Activated CD4-positive, alpha-beta T cell treated with anti-CD3 and anti-CD28 coated beads, Interleukin-2, amount 10 ng/mL, durations not matched to agents 24 days and 14 days (primary cell): ENCODE results near the gene MAFB. TPM values are rescaled to one million over a fixed set of nuclear protein-coding genes. Genes with fewer than 3 reads are reported as not detected.

Experiments used
- DNase-seq: peaks from one replicate; pipeline ENCODE4 v3.0.0; 2022
- H3K27ac Mint-ChIP-seq: one replicate; pipeline ENCODE4 v1.8.0; 2022; ENCODE audit warnings: mild to moderate bottlenecking, mixed read lengths
- H3K27me3 Mint-ChIP-seq: one replicate; pipeline ENCODE4 v1.8.0; 2022; ENCODE audit warnings: mixed read lengths
- H3K36me3 Mint-ChIP-seq: one replicate; pipeline ENCODE4 v1.8.0; 2022; ENCODE audit warnings: low read depth, mild to moderate bottlenecking, mixed read lengths
- H3K4me1 Mint-ChIP-seq: one replicate; pipeline ENCODE4 v1.8.0; 2021; ENCODE audit warnings: mixed read lengths
- H3K4me3 Mint-ChIP-seq: one replicate; pipeline ENCODE4 v1.8.0; 2022; ENCODE audit warnings: mild to moderate bottlenecking, moderate library complexity, mixed read lengths
- H3K9me3 Mint-ChIP-seq: one replicate; pipeline ENCODE4 v1.8.0; 2021; ENCODE audit warnings: mixed read lengths
- intact Hi-C: fragments of 100-400 bp; cut with micrococcal nuclease; formaldehyde crosslinking; loops from one replicate; pipeline ENCODE4 v1.15.1; 2023
- total RNA-seq: library from RNA; stranded (reverse); gene quantifications from 2 replicates; pipeline ENCODE4 v1.2.3, GENCODE V29; 2022

MAFB gene
- total RNA-seq, 1 donor from 2014 or later, result 0.93 TPM

DNA sequence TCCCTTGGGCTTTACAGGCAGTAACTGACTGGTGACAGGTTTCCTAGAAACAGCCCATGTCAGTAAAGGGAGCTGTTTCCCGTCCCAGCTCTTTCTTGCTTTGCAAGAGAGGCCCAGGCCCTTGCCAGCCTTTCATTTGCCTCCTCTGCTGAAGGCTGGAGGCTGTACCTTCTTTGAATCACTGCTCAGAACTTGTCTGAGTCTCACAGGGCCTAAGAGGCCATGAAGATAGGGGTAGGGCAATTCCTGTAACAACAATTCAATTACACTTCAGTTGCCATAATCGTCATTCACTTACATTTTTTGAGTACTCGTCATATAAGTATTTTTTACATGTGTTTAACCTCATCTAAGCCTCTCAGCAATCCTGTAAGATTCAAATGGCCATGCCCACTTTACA, 25.9 kb upstream of the MAFB start:
- Mint-ChIP-seq H3K9me3 (no peaks in the 10 kb centered on the region), H3K27ac (no peak overlapping the region), H3K27me3 (peaks cover 6% of the 10 kb centered on the region), H3K36me3 (no peaks in the 10 kb centered on the region), H3K4me3 (no peak overlapping the region), H3K4me1 (no peaks in the 10 kb centered on the region)
- intact Hi-C loops, result no loop called here
- DNase-seq, result no peak

GRCh38 chr20:40714109-40714508, 25.1 kb upstream of the MAFB start:
- Mint-ChIP-seq H3K4me3 (no peak overlapping the region), H3K27ac (no peak overlapping the region), H3K27me3 (peaks cover 8% of the 10 kb centered on the region), H3K9me3 (no peaks in the 10 kb centered on the region), H3K4me1 (no peaks in the 10 kb centered on the region), H3K36me3 (no peaks in the 10 kb centered on the region)
- no peak for DNase-seq
- intact Hi-C loops, result no loop called here

- intact Hi-C loops, result no loop called here
- H3K27ac Mint-ChIP-seq, result no peak overlapping the region
- H3K4me1 Mint-ChIP-seq, result no peaks in the 10 kb centered on the region
- no peaks in the 10 kb centered on the region for H3K36me3 Mint-ChIP-seq
- no peaks in the 10 kb centered on the region for H3K9me3 Mint-ChIP-seq
- H3K4me3 Mint-ChIP-seq, result no peak overlapping the region
- peaks cover 8% of the 10 kb centered on the region for H3K27me3 Mint-ChIP-seq
- DNase-seq, result no peak
These were observed 24.5 kb upstream of the MAFB start for GRCh38 chr20:40713508-40713907.

DNA sequence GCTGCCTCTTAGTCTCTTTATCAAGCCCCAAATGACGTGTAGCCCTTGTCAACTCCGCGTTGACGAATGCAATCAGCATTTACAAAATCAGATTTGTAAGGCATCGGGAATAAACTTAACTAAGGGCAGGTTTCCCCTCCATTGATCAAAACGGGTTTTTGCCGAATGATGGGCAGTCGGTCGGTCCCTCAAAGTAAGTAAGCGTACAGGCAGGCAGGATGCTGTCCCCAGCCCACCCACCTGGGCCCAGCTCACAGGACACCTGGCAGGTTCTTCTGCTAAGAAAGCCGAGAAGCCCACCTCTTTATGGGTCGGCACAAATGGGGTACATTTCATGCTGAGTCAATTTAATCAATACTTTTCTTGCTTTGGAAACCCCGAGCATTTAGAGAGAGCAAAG, 22.0 kb upstream of the MAFB start:
- no peak overlapping the region for H3K27ac Mint-ChIP-seq
- H3K4me1 Mint-ChIP-seq, result no peaks in the 10 kb centered on the region
- no peaks in the 10 kb centered on the region for H3K36me3 Mint-ChIP-seq
- intact Hi-C loops, result no loop called here
- H3K4me3 Mint-ChIP-seq, result no peak overlapping the region
- H3K27me3 Mint-ChIP-seq, result peaks cover 10% of the 10 kb centered on the region
- DNase-seq, result no peak
- H3K9me3 Mint-ChIP-seq, result no peaks in the 10 kb centered on the region

- no peak for DNase-seq
- intact Hi-C loops, result no loop called here
- Mint-ChIP-seq H3K27ac (no peak overlapping the region), H3K4me3 (no peak overlapping the region), H3K4me1 (no peaks in the 10 kb centered on the region), H3K36me3 (no peaks in the 10 kb centered on the region), H3K9me3 (no peaks in the 10 kb centered on the region), H3K27me3 (peaks cover 10% of the 10 kb centered on the region)
These were observed 21.6 kb upstream of the MAFB start for GRCh38 chr20:40710603-40711002.

GRCh38 chr20:40706977-40707582, 18.0 kb upstream of the MAFB start:
- no peak for DNase-seq
- intact Hi-C loops, result no loop called here
- peaks cover 16% of the 10 kb centered on the region for H3K27me3 Mint-ChIP-seq

DNA sequence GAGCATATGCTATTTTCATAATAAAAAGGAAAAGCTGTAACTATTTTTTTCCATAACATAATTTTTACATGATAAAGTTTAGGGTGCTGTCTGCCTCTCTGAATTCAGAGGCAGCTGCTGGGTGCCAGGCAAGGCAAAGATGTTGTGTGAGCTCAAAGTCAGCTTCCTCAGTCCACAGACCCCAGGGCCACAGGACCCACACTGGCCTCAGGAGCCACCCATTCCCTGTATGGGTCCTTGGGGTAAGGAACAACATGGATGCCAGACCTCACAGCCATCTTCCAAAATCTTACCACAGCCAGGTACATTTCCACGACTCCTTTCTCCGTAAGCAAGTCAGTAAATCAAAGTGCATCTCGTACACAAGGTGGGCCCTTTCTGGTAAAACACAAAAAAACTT, 16.4 kb upstream of the MAFB start:
- no peak for DNase-seq
- Mint-ChIP-seq H3K27me3 (peaks cover 16% of the 10 kb centered on the region), H3K4me3 (no peak overlapping the region), H3K4me1 (no peaks in the 10 kb centered on the region), H3K9me3 (no peaks in the 10 kb centered on the region), H3K36me3 (no peaks in the 10 kb centered on the region), H3K27ac (no peak overlapping the region)
- intact Hi-C loops, result no loop called here

More at GRCh38 chr20:40706977-40707582, 18.0 kb upstream of the MAFB start:
- H3K4me3 Mint-ChIP-seq, result no peak overlapping the region
- H3K9me3 Mint-ChIP-seq, result no peaks in the 10 kb centered on the region
- H3K27ac Mint-ChIP-seq, result no peak overlapping the region
- H3K36me3 Mint-ChIP-seq, result no peaks in the 10 kb centered on the region
- H3K4me1 Mint-ChIP-seq, result no peaks in the 10 kb centered on the region

DNA sequence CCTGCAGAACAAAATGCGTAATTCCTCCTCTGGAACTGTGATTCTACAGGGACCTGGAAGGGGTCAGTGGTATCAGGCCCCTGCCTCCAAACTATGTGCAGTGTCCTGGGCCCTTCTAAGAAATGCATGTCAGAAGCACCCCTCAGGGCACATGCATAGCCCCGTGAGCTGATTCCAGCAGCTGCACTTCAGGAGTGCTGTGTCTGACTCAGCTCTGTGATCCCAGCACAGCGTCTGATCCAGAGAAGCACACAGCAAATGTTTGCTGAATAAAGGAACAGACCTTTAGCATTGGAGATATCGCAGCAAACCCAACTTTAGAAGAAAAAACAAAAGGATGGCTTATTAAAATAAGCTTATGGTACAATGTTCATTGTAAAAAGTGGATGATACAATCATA, 15.8 kb upstream of the MAFB start:
- no peak overlapping the region for H3K27ac Mint-ChIP-seq
- H3K4me3 Mint-ChIP-seq, result no peak overlapping the region
- intact Hi-C loops, result no loop called here
- H3K4me1 Mint-ChIP-seq, result no peaks in the 10 kb centered on the region
- no peaks in the 10 kb centered on the region for H3K9me3 Mint-ChIP-seq
- H3K36me3 Mint-ChIP-seq, result no peaks in the 10 kb centered on the region
- no peak for DNase-seq
- peaks cover 16% of the 10 kb centered on the region for H3K27me3 Mint-ChIP-seq

GRCh38 chr20:40703975-40704530, 15.0 kb upstream of the MAFB start:
- H3K27me3 Mint-ChIP-seq, result peaks cover 14% of the 10 kb centered on the region
- no peaks in the 10 kb centered on the region for H3K9me3 Mint-ChIP-seq
- H3K27ac Mint-ChIP-seq, result no peak overlapping the region
- H3K36me3 Mint-ChIP-seq, result no peaks in the 10 kb centered on the region
- DNase-seq, result no peak
- no peak overlapping the region for H3K4me3 Mint-ChIP-seq
- intact Hi-C loops, result no loop called here
- no peaks in the 10 kb centered on the region for H3K4me1 Mint-ChIP-seq

- no peak overlapping the region for H3K27ac Mint-ChIP-seq
- H3K4me1 Mint-ChIP-seq, result no peaks in the 10 kb centered on the region
- no peak overlapping the region for H3K4me3 Mint-ChIP-seq
- H3K9me3 Mint-ChIP-seq, result no peaks in the 10 kb centered on the region
- intact Hi-C loops, result no loop called here
- DNase-seq, result no peak
- peaks cover 21% of the 10 kb centered on the region for H3K27me3 Mint-ChIP-seq
- H3K36me3 Mint-ChIP-seq, result no peaks in the 10 kb centered on the region
These were observed 13.5 kb upstream of the MAFB start for GRCh38 chr20:40702504-40702903.

GRCh38 chr20:40698744-40699143, 9.7 kb upstream of the MAFB start:
- Mint-ChIP-seq H3K27me3 (peaks cover 42% of the 10 kb centered on the region), H3K4me3 (no peak overlapping the region), H3K4me1 (no peaks in the 10 kb centered on the region), H3K27ac (no peak overlapping the region), H3K9me3 (no peaks in the 10 kb centered on the region), H3K36me3 (no peaks in the 10 kb centered on the region)
- DNase-seq, result no peak
- intact Hi-C loops, result no loop called here

DNA sequence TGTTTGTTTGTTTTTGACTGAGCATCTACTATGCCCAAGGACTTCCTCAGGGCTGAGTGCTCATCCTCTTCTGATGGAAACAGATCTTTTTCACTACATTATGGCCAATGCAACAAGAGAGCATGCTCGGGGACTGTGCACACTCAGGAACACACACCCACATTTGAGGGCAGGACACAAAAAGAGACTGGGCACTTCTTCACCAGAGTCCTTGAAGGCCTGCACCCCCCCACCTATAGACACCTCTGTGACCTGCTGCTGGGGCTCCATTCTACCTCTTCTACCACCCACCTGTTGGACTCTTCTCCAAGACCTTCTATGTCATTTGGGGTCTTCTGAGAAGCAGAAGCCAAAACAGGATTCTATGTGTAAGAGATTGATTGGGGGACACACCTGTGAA, 9.2 kb upstream of the MAFB start:
- H3K9me3 Mint-ChIP-seq, result no peaks in the 10 kb centered on the region
- no peak overlapping the region for H3K4me3 Mint-ChIP-seq
- no peak overlapping the region for H3K27ac Mint-ChIP-seq
- H3K36me3 Mint-ChIP-seq, result no peaks in the 10 kb centered on the region
- intact Hi-C loops, result no loop called here
- no peak for DNase-seq
- H3K4me1 Mint-ChIP-seq, result no peaks in the 10 kb centered on the region
- peaks cover 46% of the 10 kb centered on the region for H3K27me3 Mint-ChIP-seq

- intact Hi-C loops, result no loop called here
- no peak overlapping the region for H3K27ac Mint-ChIP-seq
- DNase-seq, result no peak
- H3K4me1 Mint-ChIP-seq, result no peaks in the 10 kb centered on the region
- H3K27me3 Mint-ChIP-seq, result peaks cover 51% of the 10 kb centered on the region
- no peak overlapping the region for H3K4me3 Mint-ChIP-seq
- no peaks in the 10 kb centered on the region for H3K36me3 Mint-ChIP-seq
- no peaks in the 10 kb centered on the region for H3K9me3 Mint-ChIP-seq
These were observed 8.5 kb upstream of the MAFB start for GRCh38 chr20:40697541-40697940.

GRCh38 chr20:40695214-40695613, 6.2 kb upstream of the MAFB start:
- H3K36me3 Mint-ChIP-seq, result no peaks in the 10 kb centered on the region
- H3K27ac Mint-ChIP-seq, result no peak overlapping the region
- H3K4me3 Mint-ChIP-seq, result no peak overlapping the region
- H3K9me3 Mint-ChIP-seq, result no peaks in the 10 kb centered on the region
- no peaks in the 10 kb centered on the region for H3K4me1 Mint-ChIP-seq
- intact Hi-C loops, result no loop called here
- peaks cover 68% of the 10 kb centered on the region for H3K27me3 Mint-ChIP-seq
- no peak for DNase-seq

- Mint-ChIP-seq H3K4me3 (no peak overlapping the region), H3K27me3 (peaks cover 74% of the 10 kb centered on the region), H3K27ac (no peak overlapping the region), H3K4me1 (peaks cover 6% of the 10 kb centered on the region), H3K9me3 (no peaks in the 10 kb centered on the region), H3K36me3 (no peaks in the 10 kb centered on the region)
- DNase-seq, result no peak
- intact Hi-C loops, result no loop called here
These were observed 5.2 kb upstream of the MAFB start for GRCh38 chr20:40694246-40694645.
